Stimulated activated naive CD8-positive, alpha-beta T cell treated with anti-CD3 and anti-CD28 coated beads, Interleukin-15, amount 100 ng/mL, for 72 hours (primary cell): ENCODE data around the gene GATD1.

Experiments used
- ATAC-seq: fragments of 150-1000 bp; cut with Tn5 transposase; 2 replicates; pipeline ENCODE4 v1.10.0; 2021; ENCODE audit warnings: mild to moderate bottlenecking, moderate library complexity
- DNase-seq, 2 donors: peaks; one replicate each; pipeline ENCODE4 v3.0.0; 2021 to 2022
- H3K27ac Mint-ChIP-seq, 2 donors: one replicate each; pipeline ENCODE4 v1.8.0; 2022; ENCODE audit warnings: mild to moderate bottlenecking in 2 of 2, mixed read lengths in 2 of 2, moderate library complexity in 2 of 2
- H3K27me3 Mint-ChIP-seq: one replicate; pipeline ENCODE4 v1.8.0; 2022; ENCODE audit warnings: mixed read lengths
- H3K4me1 Mint-ChIP-seq: one replicate; pipeline ENCODE4 v1.8.0; 2022; ENCODE audit warnings: mild to moderate bottlenecking, mixed read lengths
- H3K4me3 Mint-ChIP-seq, 2 donors: one replicate each; pipeline ENCODE4 v1.8.0; 2022; ENCODE audit warnings: mild to moderate bottlenecking in 2 of 2, mixed read lengths in 2 of 2, moderate library complexity in 1 of 2
- H3K9me3 Mint-ChIP-seq, 2 donors: one replicate each; pipeline ENCODE4 v1.8.0; 2022; ENCODE audit warnings: mixed read lengths in 2 of 2

GATD1 gene

DNA sequence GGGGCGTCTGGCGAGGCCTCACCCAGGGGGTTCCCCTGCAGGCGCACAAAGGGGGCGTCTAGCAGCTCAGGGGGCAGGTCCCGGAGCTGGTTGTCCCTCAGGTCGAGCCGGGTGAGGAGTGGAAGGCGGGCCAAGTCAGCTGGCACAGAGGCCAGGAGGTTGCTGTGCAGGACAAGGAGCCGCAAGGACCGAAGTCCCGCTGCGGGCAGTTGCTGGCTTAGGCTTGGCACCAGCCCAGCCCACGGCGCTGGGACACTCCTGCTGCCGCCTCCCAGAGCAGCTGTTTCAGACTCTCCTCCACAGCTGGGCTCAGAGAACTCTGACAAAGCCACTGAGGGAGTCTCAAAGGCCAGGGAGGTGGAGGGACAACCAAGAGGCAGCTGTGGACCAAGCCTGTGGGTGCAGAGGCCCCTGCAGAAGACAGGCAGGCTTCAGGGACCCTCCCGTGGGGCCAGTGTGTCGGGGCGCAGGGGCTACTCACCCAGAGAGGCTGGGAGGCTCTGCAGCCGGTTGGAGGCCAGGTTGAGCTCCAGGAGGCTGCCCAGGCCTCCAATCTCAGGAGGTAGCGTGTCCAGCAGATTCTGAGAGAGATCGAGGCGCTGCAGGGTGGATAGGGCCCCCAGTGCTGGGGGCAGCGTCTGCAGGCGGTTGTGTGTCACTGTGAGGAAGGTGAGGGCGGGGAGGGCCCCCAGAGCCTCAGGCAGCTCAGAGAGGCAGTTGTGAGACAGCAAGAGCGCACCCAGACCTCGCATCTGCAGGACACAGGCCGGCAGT lies 25.6 kb upstream of the GATD1 start:
- Mint-ChIP-seq H3K4me1 (peaks cover 48% of the 10 kb centered on the region), H3K4me3 (peak overlapping the region; percentile 26 to 39), H3K27ac (no peak overlapping the region)

DNA sequence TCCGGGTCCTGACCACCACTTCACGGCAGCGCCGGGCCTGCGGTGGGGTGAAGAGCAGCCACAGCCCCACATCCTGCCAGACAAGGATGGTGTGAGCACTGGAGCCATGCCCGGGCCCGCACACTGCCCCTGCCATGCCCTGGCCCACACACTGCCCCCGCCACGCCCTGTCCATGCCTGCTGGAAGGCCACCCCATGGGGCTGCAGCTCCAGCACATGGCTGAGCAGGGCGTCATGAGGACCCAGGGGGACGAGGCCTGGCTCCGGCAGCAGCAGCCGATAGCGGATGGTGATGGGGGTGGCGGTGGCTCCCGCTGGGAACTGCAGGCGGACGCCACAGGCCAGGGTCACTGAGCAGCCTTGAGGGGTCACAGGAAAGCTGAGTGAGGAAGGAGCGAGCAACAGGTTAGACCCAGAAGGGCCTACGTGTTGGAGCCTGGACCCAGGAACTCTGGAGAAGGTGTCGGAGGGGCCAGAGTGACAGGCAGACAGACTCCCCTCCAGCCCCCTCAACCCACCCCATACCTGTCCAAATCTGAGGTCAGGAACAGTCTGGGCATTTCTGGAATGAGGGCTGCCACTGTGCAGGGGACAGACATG lies 24.8 kb upstream of the GATD1 start:
- H3K9me3 Mint-ChIP-seq: no peaks in the 10 kb centered on the region
- H3K27me3 Mint-ChIP-seq: no peaks in the 10 kb centered on the region
- DNase-seq (no peak), ATAC-seq (no peak)
- H3K4me1 Mint-ChIP-seq: peaks cover 45% of the 10 kb centered on the region
- no peak overlapping the region for H3K4me3 Mint-ChIP-seq
- H3K27ac Mint-ChIP-seq: peak overlapping the region in 1 of 2 donors; percentile 63

More for the DNA sequence above, 25.6 kb upstream of the GATD1 start:
- ATAC-seq: no peak
- DNase-seq: no peak
- no peaks in the 10 kb centered on the region for H3K27me3 Mint-ChIP-seq
- H3K9me3 Mint-ChIP-seq: no peaks in the 10 kb centered on the region

DNA sequence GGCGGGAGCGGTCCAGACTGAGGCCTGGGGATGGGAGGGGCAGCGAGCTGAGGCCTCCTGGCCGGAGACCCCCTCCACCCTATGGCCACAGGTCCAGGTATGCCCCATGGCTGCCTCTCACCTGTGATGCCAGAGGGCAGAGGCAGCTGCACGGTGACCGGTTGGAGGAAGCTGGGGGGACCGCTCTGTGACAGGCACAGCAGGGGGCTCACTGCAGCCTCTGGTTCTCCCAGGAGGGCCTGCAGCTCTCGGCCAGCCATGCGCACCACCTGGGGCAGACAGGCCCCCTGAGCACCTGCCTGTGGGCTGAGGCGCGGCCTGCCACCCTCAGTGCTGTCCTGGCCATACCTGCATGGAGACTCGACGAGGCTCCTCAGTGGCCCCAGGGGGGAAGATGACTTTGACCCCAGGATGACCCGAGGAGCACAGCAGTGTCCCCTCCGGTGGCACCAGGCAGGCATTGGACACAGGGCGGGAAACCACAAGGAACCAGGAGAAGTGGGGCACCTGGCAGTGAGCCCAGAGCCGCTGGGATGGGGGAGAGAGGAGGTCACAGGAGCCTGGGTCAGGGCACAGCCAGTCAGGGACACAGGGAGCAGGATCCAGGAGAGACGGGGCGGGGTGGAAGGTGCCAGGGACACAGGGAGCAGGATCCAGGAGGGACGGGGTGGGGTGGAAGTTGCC lies 24.0 kb upstream of the GATD1 start:
- Mint-ChIP-seq H3K27me3 (no peaks in the 10 kb centered on the region), H3K27ac (peak overlapping the region in 1 of 2 donors; percentile 51), H3K9me3 (no peaks in the 10 kb centered on the region), H3K4me3 (no peak overlapping the region), H3K4me1 (peaks cover 45% of the 10 kb centered on the region)
- ATAC-seq (no peak), DNase-seq (no peak)

DNA sequence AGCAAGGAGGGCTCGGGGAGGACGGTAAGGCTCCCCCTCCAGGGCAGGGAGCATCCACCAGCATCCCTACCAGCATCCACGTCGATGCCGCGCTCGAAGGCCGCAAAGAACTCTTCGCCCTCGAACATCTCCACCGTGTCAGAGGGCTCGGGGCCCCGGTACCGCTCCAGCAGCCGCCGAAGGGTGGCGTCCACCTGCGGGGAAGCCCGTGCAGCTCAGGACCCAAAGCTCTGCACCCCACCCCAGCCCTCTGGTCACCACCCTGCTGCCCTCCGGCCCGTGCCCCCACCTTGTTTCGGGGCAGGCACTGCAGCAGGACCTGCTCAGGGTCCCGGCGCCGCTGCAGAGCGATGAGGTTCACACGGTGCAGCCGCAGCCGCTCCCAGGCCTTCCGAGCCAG lies 23.2 kb upstream of the GATD1 start:
- Mint-ChIP-seq H3K4me3 (no peak overlapping the region), H3K9me3 (no peaks in the 10 kb centered on the region), H3K4me1 (peaks cover 47% of the 10 kb centered on the region), H3K27me3 (no peaks in the 10 kb centered on the region), H3K27ac (no peak overlapping the region)
- ATAC-seq (no peak), DNase-seq (no peak)

DNA sequence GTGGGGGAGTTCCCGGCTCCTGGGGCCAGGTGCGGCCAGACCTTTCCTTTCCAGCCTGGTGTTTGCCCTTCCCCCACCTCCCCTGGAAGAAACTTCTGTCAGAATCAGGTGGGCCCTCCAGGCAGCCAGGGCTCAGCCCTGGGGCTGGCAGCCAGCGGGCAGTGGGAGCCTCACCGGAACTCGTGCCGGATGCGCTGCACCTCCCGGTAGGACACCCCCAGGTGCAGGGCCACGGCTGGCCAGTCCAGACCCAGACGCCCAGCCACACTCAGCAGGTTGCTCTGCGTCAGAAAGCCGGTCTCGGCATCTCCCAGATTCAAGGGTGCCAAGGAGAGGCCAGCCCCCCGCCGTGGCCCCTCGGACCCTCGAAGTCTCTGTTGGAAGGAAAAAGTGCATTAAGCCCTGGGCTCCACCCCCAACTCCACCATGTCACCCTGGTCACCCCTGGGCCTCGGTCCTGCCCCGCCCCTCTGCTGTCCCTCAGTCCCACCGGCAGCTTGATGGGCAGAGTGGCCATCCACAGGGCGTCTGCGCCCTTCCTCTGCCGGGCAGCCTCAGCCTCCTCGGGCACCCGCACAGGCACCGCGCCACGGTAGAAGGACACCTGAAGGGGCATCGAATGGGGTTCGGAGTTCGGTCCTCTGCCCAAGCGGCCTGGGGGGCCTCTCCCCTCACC lies 22.5 kb upstream of the GATD1 start:
- Mint-ChIP-seq H3K9me3 (no peaks in the 10 kb centered on the region), H3K27ac (no peak overlapping the region), H3K4me3 (no peak overlapping the region), H3K27me3 (no peaks in the 10 kb centered on the region), H3K4me1 (peaks cover 52% of the 10 kb centered on the region)
- ATAC-seq (no peak), DNase-seq (no peak)

DNA sequence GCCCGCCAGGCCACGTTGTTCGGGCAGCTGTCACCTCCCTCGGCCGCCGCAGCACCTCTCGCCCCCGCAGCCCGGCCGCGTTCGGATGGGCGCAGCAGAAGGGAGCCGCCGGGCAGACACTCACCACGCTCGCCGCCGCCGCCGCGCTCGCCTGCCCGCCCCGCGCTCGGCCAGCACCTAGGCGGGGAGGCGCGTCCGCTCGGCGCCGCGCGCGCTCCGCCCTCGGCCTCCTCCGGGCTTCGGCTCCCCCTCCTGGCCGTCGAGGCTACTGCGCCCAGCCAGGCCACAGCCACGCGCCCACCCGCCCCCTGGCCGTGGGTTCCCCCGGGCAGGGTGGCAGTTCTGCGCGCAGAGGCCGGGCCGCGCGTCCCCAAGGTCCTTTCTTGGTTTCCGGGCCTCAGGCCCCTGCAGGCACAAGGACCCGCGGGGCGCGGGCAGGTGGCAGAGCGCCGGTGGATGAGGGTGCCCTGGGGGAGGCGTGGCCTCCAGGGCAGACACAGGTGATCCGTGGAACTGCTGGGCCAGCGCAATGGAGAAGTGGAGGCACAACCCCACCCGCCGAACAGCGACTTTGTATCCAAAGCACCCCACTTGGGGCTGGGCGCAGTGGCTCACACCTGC lies 20.9 kb upstream of the GATD1 start, which contains the start of gene SLC25A22:
Gene SLC25A22 (minus strand): TSS at position 189 of the 621 bp plus-strand sequence. CDS start 3,275 bp downstream, outside the sequence.
- ATAC-seq (peak; percentile 63), DNase-seq (peak; percentile 87 to 91)
- no peaks in the 10 kb centered on the region for H3K9me3 Mint-ChIP-seq
- H3K4me3 Mint-ChIP-seq: peak within 1 kb of the TSS; percentile 92 to 96
- peaks cover 49% of the 10 kb centered on the region for H3K4me1 Mint-ChIP-seq
- peak within 1 kb of the TSS; percentile 81 to 94 for H3K27ac Mint-ChIP-seq
- no peaks in the 10 kb centered on the region for H3K27me3 Mint-ChIP-seq

DNA sequence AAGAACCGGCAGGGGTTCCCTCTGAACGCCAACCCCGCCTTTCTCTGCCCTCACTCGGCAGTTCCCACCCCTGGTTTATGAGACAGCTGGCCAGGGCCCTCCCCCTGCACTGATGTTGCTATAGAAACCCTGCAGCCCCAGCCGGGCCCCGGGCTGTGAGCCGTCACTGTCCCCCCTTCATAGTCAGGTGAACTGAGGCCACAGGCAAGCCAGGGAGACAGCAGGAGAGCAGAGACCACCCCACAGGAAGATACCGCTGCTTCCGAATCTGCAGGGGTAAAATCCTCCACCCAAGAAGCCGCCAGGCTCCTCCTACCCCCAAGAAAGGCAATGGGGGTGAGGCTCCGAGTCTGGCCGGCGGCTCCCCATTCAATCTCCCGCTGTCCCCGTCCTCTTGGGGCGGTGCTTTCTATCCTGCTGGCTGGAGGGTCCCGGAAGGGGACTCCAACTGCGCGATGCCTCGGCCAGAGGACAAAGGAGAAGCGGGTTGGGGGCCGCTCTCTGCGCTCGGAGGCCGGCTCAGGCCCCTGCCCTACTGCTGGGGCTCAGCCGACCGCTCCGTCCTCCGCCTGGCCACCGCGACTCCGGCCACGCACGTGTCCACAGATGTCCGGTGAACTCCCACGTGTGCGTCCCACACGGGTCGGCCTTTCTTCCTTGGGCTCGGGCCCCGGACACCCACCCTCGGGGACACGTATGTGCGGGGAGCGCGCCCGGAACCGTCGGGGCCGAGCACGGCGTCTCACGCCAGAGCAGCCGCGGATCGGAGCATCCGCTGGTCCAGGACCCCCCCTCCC lies 20.2 kb upstream of the GATD1 start:
- peak; percentile 82 to 83 for DNase-seq
- no peaks in the 10 kb centered on the region for H3K9me3 Mint-ChIP-seq
- peak overlapping the region; percentile 81 to 94 for H3K27ac Mint-ChIP-seq
- ATAC-seq: peak; percentile 66
- peak overlapping the region; percentile 92 to 96 for H3K4me3 Mint-ChIP-seq
- H3K27me3 Mint-ChIP-seq: no peaks in the 10 kb centered on the region
- H3K4me1 Mint-ChIP-seq: peaks cover 44% of the 10 kb centered on the region

DNA sequence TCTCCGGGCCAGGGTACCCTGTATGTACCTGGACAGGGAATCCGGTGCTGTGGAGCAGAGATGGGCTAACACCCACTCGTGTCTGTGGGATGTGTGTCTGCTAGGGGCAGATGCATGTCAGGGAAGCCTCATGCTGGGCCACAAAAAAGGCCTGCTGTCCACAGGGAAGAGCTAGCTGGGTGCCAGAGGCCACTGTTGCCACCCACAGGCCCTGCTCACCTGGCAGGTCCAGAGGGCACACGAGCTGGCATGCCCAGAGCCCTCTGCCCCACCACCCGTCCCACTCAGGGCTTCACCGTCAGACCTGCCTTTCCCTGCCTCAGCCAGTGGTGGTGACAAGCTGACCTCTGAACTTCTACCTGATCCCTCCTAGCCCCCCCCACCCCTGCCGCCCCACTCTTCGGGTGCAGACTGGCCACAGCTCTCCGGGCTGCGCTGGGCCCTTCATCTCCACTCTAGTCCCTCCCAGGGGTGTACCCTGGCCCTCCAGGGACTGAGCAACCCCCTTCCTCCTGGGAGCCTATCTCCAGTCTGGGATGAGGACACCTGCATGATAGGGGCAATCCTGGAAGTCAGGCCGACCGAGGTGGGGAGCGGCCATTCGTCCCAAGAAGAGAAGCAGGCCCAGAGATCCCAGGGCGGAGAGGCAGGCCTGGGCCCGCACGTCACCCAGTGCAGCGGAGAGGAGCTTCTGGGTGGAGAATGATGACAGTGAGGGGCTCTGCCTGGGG lies 19.4 kb upstream of the GATD1 start:
- ATAC-seq (no peak), DNase-seq (peak in 1 of 2 donors; percentile 28)
- H3K27ac Mint-ChIP-seq: peak overlapping the region; percentile 81 to 95
- H3K9me3 Mint-ChIP-seq: no peaks in the 10 kb centered on the region
- H3K4me3 Mint-ChIP-seq: peak overlapping the region; percentile 92 to 96
- no peaks in the 10 kb centered on the region for H3K27me3 Mint-ChIP-seq
- H3K4me1 Mint-ChIP-seq: peaks cover 44% of the 10 kb centered on the region

DNA sequence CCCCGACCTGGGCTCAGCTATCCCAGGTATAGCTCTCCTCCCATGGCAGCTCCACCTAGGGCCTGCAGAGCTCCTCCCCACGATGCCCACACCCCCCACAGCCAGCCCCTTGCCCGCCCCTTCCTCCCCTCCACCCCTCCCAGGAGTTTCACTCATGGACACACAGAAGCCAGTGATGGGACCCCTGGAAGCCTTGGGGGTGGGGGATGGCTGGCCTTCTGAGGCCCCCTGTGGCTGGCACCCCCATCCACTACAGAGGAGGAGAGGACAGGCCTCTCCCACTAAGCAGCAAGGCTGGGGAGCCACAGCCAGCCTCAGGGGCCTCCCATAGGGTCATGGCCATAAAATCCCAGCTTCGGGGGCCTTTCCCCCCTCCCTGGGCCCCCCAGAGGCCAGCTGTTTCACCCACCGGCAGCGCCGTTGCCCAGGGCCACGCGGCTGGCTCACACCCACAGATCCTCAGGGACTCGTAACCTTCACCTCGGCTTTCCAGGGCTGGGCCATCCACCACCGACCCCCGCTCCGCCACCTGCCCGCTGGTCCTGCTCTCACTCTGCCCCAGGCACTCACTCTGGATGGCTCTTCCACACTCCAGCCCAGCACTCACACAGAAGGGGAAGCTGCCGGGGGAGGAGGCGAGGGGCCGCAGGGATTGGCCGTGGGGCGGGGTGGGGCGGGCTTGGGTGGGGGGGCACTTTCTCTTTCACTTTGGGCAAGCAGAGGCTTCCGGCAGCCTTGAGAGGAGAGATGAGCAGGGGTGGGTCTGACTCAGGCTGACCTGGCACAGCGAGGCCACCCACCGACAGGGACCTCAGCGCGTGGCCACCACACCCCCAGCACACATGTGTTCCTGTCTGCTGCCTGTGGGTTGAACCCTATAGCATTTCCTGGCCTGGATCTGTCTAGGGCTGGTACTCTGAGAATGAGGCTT lies 18.6 kb upstream of the GATD1 start:
- DNase-seq (peak; percentile 74 to 89), ATAC-seq (peak; percentile 78)
- Mint-ChIP-seq H3K4me1 (peaks cover 38% of the 10 kb centered on the region), H3K27ac (peak overlapping the region; percentile 89 to 95), H3K27me3 (no peaks in the 10 kb centered on the region), H3K4me3 (peak overlapping the region; percentile 92 to 96), H3K9me3 (no peaks in the 10 kb centered on the region)

DNA sequence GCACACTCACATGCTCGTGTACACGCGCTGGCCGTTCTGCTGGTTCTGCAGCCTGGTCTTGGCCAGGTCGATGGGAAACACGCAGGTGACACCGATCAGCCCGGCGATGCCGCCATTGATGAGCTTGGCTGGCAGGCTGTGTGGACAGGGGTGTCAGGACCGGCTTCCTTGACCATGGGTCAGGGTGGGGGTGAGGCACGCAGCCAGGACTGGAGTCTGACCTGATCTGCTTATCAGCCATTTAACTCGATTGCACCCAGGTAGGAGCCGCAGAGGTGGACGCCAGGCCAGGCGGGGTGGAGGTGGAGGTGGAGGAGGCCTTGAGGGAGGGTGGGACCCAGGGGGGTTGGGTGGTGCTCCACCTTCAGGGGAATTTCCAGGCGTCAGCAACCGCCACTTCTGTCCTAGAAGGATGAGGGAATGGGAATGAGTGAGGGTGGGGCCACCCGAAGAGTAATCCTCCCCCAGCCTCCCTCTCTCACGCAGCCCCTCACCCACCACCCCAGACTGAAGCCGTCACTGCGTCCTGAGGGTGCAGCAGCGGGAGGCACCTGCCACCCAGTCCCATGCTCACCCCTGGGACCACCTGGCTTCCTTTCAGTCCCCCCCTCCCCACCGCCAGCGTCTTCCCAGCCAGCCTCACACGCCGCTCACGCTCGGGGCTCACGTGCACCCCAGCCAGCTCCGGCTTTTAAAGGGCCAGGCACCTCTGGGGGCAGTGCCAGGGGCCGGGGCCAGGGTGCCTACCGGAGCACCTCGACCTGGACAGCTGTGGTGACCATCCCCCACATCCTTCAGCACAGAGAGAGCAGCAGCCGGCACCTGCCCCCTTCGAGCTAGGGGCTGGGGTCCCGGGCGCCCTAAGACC lies 17.7 kb upstream of the GATD1 start:
- Mint-ChIP-seq H3K27me3 (no peaks in the 10 kb centered on the region), H3K27ac (peak overlapping the region; percentile 46 to 78)
- DNase-seq: no peak

DNA sequence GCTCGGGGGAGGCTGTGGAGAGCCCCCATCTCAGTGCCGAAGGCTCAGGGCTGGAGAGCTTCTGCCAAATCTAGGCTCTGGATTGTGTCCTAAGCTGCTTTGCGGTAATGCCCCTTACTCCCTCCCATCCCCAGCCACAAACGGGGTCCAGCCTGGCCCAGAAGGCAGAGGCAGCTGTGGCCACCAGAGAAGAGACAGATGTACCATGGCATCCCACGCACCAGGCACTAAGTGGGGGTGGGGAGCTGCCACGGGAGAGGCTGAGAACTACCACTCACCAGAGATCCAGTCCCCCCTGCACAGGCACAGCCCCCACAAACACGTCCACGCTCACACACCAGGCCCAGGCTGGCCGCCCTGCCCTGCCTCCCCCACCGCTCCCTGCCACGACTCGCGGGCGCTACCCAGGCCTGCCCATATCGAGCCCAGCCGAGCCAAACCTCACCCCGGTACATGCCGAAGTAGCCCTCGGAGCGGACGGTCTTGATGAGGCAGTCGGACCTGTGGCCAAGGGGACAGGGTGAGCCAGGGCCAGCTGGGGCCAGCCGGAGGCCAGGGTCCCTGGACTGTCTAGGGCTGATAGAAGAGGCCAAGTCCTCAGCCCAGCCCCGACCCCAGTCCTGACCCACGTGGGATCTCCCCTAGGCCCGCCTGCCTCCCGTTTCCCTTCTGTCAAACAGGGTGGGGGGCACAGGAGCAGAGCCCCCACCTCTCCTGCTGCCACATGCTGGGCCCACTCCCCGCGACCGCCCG lies 16.9 kb upstream of the GATD1 start:
- Mint-ChIP-seq H3K4me1 (peaks cover 42% of the 10 kb centered on the region), H3K27me3 (no peaks in the 10 kb centered on the region), H3K9me3 (no peaks in the 10 kb centered on the region), H3K27ac (peak overlapping the region in 1 of 2 donors; percentile 63), H3K4me3 (peak overlapping the region in 1 of 2 donors; percentile 66)
- ATAC-seq (no peak), DNase-seq (no peak)

More for the DNA sequence above, 17.7 kb upstream of the GATD1 start:
- peak overlapping the region; percentile 92 to 96 for H3K4me3 Mint-ChIP-seq
- H3K9me3 Mint-ChIP-seq: no peaks in the 10 kb centered on the region
- no peak for ATAC-seq
- peaks cover 42% of the 10 kb centered on the region for H3K4me1 Mint-ChIP-seq

DNA sequence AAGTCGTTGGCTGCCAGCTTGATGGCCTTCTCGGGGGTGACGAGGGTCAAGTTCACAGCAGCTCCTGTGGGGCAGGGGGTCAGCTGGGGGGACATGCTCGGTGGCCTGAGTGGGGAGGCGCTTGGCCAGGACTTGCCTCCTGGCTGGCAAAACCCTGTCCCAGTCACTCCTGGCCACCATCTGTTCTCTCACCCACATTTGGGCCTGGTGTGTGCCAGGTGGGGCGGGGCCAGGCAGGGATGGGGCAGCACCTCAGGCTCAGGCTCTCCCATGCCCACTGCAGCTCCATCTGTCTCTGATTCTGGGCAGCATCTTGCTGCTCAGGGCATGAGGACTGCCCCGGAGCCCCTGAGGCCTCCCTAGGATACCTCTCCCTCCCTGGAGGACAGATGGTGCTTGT lies 16.3 kb upstream of the GATD1 start:
- no peaks in the 10 kb centered on the region for H3K27me3 Mint-ChIP-seq
- no peak for ATAC-seq
- no peak for DNase-seq
- peak overlapping the region in 1 of 2 donors; percentile 18 for H3K4me3 Mint-ChIP-seq
- H3K4me1 Mint-ChIP-seq: peaks cover 45% of the 10 kb centered on the region
- no peaks in the 10 kb centered on the region for H3K9me3 Mint-ChIP-seq
- H3K27ac Mint-ChIP-seq: peak overlapping the region in 1 of 2 donors; percentile 90
